Activated B cell treated with CpG ODN at 0.5 μM for 24 hours (primary cell): ENCODE measurements around the gene TMPRSS12. TPM values are rescaled to one million over a fixed set of nuclear protein-coding genes. Genes with fewer than 3 reads are reported as not detected.
A peak's percentile ranks its signal among the peaks of the same experiment; 100 is the strongest.
"Not testable (repeated sequence)": the region's sequence is repeated elsewhere in the genome, so short reads cannot be mapped to it uniquely, and the experiment has no call there.

Experiments used
- ATAC-seq: fragments of 200-7000 bp; cut with Tn5 transposase; one replicate; pipeline ENCODE4 v1.10.0; 2021; ENCODE audit warnings: low read depth, mild to moderate bottlenecking, moderate library complexity
- CTCF ChIA-PET: fragments of 350-600 bp; sonication (Branson Sonifier 250); formaldehyde crosslinking; loops from one replicate; lab custom pipeline; 2021; ENCODE audit warnings: antibody characterized with exemption; lab: Charles Lee
- POLR2A ChIA-PET: fragments of 350-600 bp; sonication (Branson Sonifier 250); formaldehyde crosslinking; loops from one replicate; lab custom pipeline; 2021; ENCODE audit warnings: antibody characterized with exemption; lab: Charles Lee
- DNase-seq: peaks from one replicate; pipeline ENCODE4 v3.0.0; 2022
- H3K27ac Mint-ChIP-seq: one replicate; pipeline ENCODE4 v1.8.0; 2020; ENCODE audit warnings: mixed read lengths
- H3K27me3 Mint-ChIP-seq: one replicate; pipeline ENCODE4 v1.8.0; 2021; ENCODE audit warnings: mixed read lengths
- H3K36me3 Mint-ChIP-seq: one replicate; pipeline ENCODE4 v1.8.0; 2021; ENCODE audit warnings: low read depth, mixed read lengths
- H3K4me1 Mint-ChIP-seq: one replicate; pipeline ENCODE4 v1.8.0; 2021; ENCODE audit warnings: mixed read lengths
- H3K4me3 Mint-ChIP-seq: one replicate; pipeline ENCODE4 v1.8.0; 2020; ENCODE audit warnings: mild to moderate bottlenecking, mixed read lengths
- H3K9me3 Mint-ChIP-seq: one replicate; pipeline ENCODE4 v1.8.0; 2020; ENCODE audit warnings: mixed read lengths
- CTCF ChIP-seq: fragments of 200-600 bp; IDR thresholded peaks from one replicate; pipeline ENCODE4 v1.8.0; 2022; ENCODE audit warnings: antibody characterized with exemption, mild to moderate bottlenecking
- intact Hi-C: fragments of 100-400 bp; cut with micrococcal nuclease; formaldehyde crosslinking; loops from one replicate; pipeline ENCODE4 v1.15.1; 2024
- total RNA-seq: library from RNA; stranded (reverse); gene quantifications from 2 replicates; pipeline ENCODE4 v1.2.3, GENCODE V29; 2022

TMPRSS12 gene
- total RNA-seq, 1 donor from 2014 or later: not detected

GRCh38 chr12:50928392-50928791, 85.7 kb downstream of the TMPRSS12 start:
- H3K4me3 Mint-ChIP-seq: peak overlapping the region; percentile 97
- ChIA-PET CTCF (interaction anchor here (1.1 to 6.2 kb wide), 2 partner anchors 58 to 103 kb away, joined by 4 to 42 read pairs; no protein-coding TSS in a partner anchor), POLR2A (interaction anchor here (0.6 kb wide), 1 partner anchor 10 kb away, joined by 3 read pairs; no protein-coding TSS in a partner anchor)

GRCh38 chr12:50929831-50930230, 87.1 kb downstream of the TMPRSS12 start:
- Mint-ChIP-seq H3K27me3 (no peaks in the 10 kb centered on the region), H3K27ac (peak overlapping the region; percentile 47), H3K9me3 (no peaks in the 10 kb centered on the region), H3K4me1 (peaks cover 87% of the 10 kb centered on the region), H3K36me3 (peaks cover 63% of the 10 kb centered on the region), H3K4me3 (no peak overlapping the region)
- DNase-seq (no peak), ATAC-seq (no peak)
- ChIA-PET CTCF (interaction anchor here (1.6 kb wide), 1 partner anchor 57 kb away, joined by 3 read pairs; no protein-coding TSS in a partner anchor), POLR2A (interaction anchor here (0.6 to 0.7 kb wide), 2 partner anchors 34 to 549 kb away, joined by 4 to 5 read pairs; no protein-coding TSS in a partner anchor)
- intact Hi-C loops: loop anchor here (10.0 kb wide), 2 partner anchors 395 to 435 kb away; partner anchors contain the start of gene BIN2
- TF ChIP-seq CTCF: no peak

More at GRCh38 chr12:50928392-50928791, 85.7 kb downstream of the TMPRSS12 start:
- peaks cover 83% of the 10 kb centered on the region for H3K4me1 Mint-ChIP-seq
- intact Hi-C loops: loop anchor here (10.0 kb wide), 2 partner anchors 396 to 436 kb away; partner anchors contain the start of gene BIN2
- H3K27me3 Mint-ChIP-seq: no peaks in the 10 kb centered on the region
- no peak for ATAC-seq
- DNase-seq: no peak
- peaks cover 53% of the 10 kb centered on the region for H3K36me3 Mint-ChIP-seq
- H3K27ac Mint-ChIP-seq: peak overlapping the region; percentile 98
- no peak for TF ChIP-seq CTCF
- H3K9me3 Mint-ChIP-seq: no peaks in the 10 kb centered on the region

- H3K36me3 Mint-ChIP-seq: peaks cover 59% of the 10 kb centered on the region
- peak overlapping the region; percentile 31 for H3K27ac Mint-ChIP-seq
- H3K27me3 Mint-ChIP-seq, H3K9me3 Mint-ChIP-seq, ATAC-seq, H3K4me3 Mint-ChIP-seq, DNase-seq, intact Hi-C loops: not testable (repeated sequence)
- peaks cover 86% of the 10 kb centered on the region for H3K4me1 Mint-ChIP-seq
- ChIA-PET CTCF (interaction anchor here (1.6 kb wide), 1 partner anchor 56 kb away, joined by 3 read pairs; no protein-coding TSS in a partner anchor), POLR2A (interaction anchor here (0.6 kb wide), 1 partner anchor 33 kb away, joined by 5 read pairs; no protein-coding TSS in a partner anchor)
Measured at GRCh38 chr12:50930477-50930876, 87.8 kb downstream of the TMPRSS12 start.

- Mint-ChIP-seq H3K9me3 (peaks cover 5% of the 10 kb centered on the region), H3K27me3 (no peaks in the 10 kb centered on the region), H3K36me3 (peaks cover 68% of the 10 kb centered on the region), H3K4me1 (peaks cover 71% of the 10 kb centered on the region), H3K27ac (peak overlapping the region; percentile 38), H3K4me3 (no peak overlapping the region)
- no peak for DNase-seq
- ATAC-seq: no peak
- no peak for TF ChIP-seq CTCF
- intact Hi-C loops: no loop called here
- ChIA-PET CTCF (interaction anchor here (1.2 kb wide), 1 partner anchor 54 kb away, joined by 3 read pairs; no protein-coding TSS in a partner anchor), POLR2A (interaction anchor here (0.5 to 1.4 kb wide), 2 partner anchors 43 to 169 kb away, joined by 3 read pairs; partner anchors contain the start of gene ATF1)
Measured at GRCh38 chr12:50932787-50933280, 90.1 kb downstream of the TMPRSS12 start.

- H3K9me3 Mint-ChIP-seq: peaks cover 5% of the 10 kb centered on the region
- ATAC-seq (no peak), DNase-seq (no peak)
- H3K36me3 Mint-ChIP-seq: peaks cover 62% of the 10 kb centered on the region
- peak overlapping the region; percentile 38 for H3K27ac Mint-ChIP-seq
- POLR2A ChIA-PET: no interaction called here
- CTCF ChIA-PET: interaction anchor here (0.9 kb wide), 1 partner anchor 53 kb away, joined by 3 read pairs; no protein-coding TSS in a partner anchor
- intact Hi-C loops: no loop called here
- peaks cover 64% of the 10 kb centered on the region for H3K4me1 Mint-ChIP-seq
- H3K27me3 Mint-ChIP-seq: no peaks in the 10 kb centered on the region
- TF ChIP-seq CTCF: no peak
- H3K4me3 Mint-ChIP-seq: no peak overlapping the region
Measured at GRCh38 chr12:50933459-50934124, 90.9 kb downstream of the TMPRSS12 start.
